Naive thymus-derived CD8-positive, alpha-beta T cell (primary cell): Measurements from ENCODE around the gene CHCHD5. TPM values are rescaled to one million over a fixed set of nuclear protein-coding genes. Genes with fewer than 3 reads are reported as not detected.
"Not testable (repeated sequence)": the region's sequence is repeated elsewhere in the genome, so short reads cannot be mapped to it uniquely, and the experiment has no call there.

Experiments used
- ATAC-seq, 2 donors: fragments of 150-1000 bp; cut with Tn5 transposase in 1 of 2; sonication (Bioruptor Pico), chemical (Tn5 transposase) in 1 of 2; 1 replicate in 1 of 2; 2 replicates in 1 of 2; pipeline ENCODE4 v1.10.0; 2021; ENCODE audit warnings: mild to moderate bottlenecking in 2 of 2, moderate library complexity in 2 of 2
- POLR2A ChIA-PET: fragments of 350-600 bp; sonication (Branson Sonifier 250); formaldehyde crosslinking; loops from one replicate; lab custom pipeline; 2021; ENCODE audit warnings: antibody characterized with exemption; lab: Charles Lee
- DNase-seq, 10 donors: peaks; one replicate each; pipeline versions ENCODE4 v3.0.0 to v3.0.0-alpha.2; 2020 to 2022
- H3K27ac Mint-ChIP-seq, 10 donors: one replicate each; pipeline ENCODE4 v1.8.0; 2020 to 2022; ENCODE audit warnings: mild to moderate bottlenecking in 10 of 10, mixed read lengths in 10 of 10, moderate library complexity in 4 of 10, inconsistent platforms in 1 of 10
- H3K27me3 Mint-ChIP-seq, 5 donors: one replicate each; pipeline ENCODE4 v1.8.0; 2021 to 2022; ENCODE audit warnings: mixed read lengths in 5 of 5
- H3K36me3 Mint-ChIP-seq, 3 donors: one replicate each; pipeline ENCODE4 v1.8.0; 2020 to 2022; ENCODE audit warnings: mixed read lengths in 3 of 3, mild to moderate bottlenecking in 2 of 3, inconsistent platforms in 1 of 3
- H3K4me1 Mint-ChIP-seq, 4 donors: one replicate each; pipeline ENCODE4 v1.8.0; 2021 to 2022; ENCODE audit warnings: mixed read lengths in 4 of 4
- H3K4me3 Mint-ChIP-seq, 10 donors: one replicate each; pipeline ENCODE4 v1.8.0; 2020 to 2022; ENCODE audit warnings: mild to moderate bottlenecking in 10 of 10, mixed read lengths in 10 of 10, moderate library complexity in 6 of 10, inconsistent platforms in 1 of 10
- H3K9me3 Mint-ChIP-seq, 9 donors: one replicate each; pipeline ENCODE4 v1.8.0; 2020 to 2022; ENCODE audit warnings: mixed read lengths in 9 of 9, mild to moderate bottlenecking in 3 of 9, inconsistent platforms in 1 of 9, moderate library complexity in 1 of 9
- polyA plus RNA-seq, 3 donors: library from polyadenylated mRNA; unstranded; fragments of 300-500 nt; fragmentation: Illumina TruSeq; gene quantifications; one replicate each; pipeline ENCODE4 v1.2.3, GENCODE V29; 2021
- total RNA-seq, 8 experiments: library from RNA in 2 of 8; stranded (reverse) in 2 of 8; gene quantifications; one replicate each; pipeline ENCODE4 v1.2.3 and lab custom pipeline; 2021 to 2026

CHCHD5 gene
- total and polyA plus RNA-seq, 5 experiments from 2014 or later, result 20.8 to 61.7 (median 43.6) TPM

DNA sequence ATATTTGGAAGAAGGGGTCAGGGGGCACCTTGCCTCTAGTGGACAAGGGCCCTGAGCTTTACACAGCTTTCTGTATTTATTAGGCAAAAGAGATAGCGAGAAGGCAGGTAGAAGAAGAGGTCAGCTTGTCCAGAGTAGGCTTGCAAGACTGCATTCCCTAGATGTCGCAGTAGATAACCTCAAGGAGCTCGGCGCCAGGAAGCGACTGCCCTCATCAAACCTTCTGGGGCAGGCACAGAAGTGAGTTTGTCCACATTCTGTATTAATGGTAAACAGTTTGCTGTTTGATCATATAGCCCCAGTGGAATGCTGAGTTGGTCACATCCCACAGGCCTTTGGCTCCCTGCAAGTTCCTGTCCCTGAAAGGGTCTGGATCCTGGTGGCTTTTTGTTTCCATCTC lies 7.0 kb downstream of the CHCHD5 start:
- Mint-ChIP-seq H3K4me1 (peaks cover 8 to 13% (median 9%) of the 10 kb centered on the region in 4 donors), H3K9me3 (no peaks in the 10 kb centered on the region), H3K4me3 (no peak overlapping the region), H3K36me3 (peaks cover 4 to 48% (median 14%) of the 10 kb centered on the region in 3 donors), H3K27ac (no peak overlapping the region), H3K27me3 (no peaks in the 10 kb centered on the region)
- POLR2A ChIA-PET, result no interaction called here
- DNase-seq (no peak), ATAC-seq (no peak)

DNA sequence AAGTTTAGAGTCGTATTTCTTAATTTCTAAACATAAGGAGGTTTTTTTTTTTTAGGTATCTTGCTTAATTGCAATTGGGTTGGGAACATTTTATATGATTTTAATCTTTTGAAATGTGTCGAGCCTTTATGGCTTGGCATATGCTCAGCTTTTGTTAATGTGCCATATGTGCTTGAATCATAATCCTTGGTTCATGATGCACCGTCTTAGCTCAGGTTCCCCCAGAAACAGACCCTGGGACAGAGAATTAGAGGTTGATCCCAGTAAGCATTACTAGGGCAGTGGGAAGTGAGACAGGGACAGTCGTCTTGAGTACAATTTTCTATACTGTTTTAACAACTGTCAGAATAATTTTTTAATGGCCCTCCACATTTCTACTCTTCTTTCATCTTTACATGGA lies 9.3 kb downstream of the CHCHD5 start:
- Mint-ChIP-seq H3K4me3 (no peak overlapping the region), H3K9me3 (no peaks in the 10 kb centered on the region), H3K4me1 (peaks cover 0 to 3% (median 0%) of the 10 kb centered on the region in 4 donors)

DNA sequence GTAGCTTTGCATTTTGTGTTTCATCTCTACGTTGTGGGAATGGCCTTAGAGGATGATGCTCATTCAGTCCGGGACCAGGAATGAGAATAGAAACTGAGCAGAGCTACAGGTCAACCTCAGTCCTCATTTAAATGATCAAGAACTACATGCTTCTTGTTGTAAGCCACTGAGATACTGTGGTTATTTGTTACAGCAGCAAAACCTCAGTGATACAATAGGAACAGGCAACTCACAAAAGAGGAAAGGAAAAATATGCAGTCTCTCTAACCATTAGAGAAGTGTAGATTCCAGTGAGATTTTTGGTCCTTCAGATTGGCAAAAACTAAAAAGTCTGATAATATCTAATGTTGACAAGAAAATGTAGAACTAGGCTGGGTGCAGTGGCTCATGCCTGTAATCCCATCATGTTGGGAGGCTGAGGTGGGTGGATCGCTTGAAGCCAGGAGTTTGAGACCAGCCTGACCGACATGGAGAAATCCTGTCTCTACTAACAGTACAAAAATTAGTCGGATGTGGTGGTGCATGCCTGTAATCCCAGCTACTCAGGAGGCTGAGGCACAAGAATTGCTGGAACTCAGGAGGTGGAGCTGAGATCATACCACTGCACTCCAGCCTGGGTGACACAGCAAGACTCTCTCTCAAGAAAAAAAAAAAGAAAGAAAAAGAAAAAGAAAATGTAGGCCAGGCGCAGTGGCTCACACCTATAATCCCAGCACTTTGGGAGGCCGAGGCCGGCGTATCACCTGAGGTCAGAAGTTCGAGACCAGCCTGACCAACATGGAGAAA lies 13.3 kb downstream of the CHCHD5 start:
- POLR2A ChIA-PET, result no interaction called here
- Mint-ChIP-seq H3K27ac (no peak overlapping the region), H3K4me3 (no peak overlapping the region), H3K4me1 (peaks cover 3 to 7% (median 5%) of the 10 kb centered on the region in 4 donors), H3K36me3 (peaks cover 0 to 15% (median 5%) of the 10 kb centered on the region in 3 donors), H3K27me3 (no peaks in the 10 kb centered on the region), H3K9me3 (no peaks in the 10 kb centered on the region)
- no peak for DNase-seq
- no peak for ATAC-seq

More for the DNA sequence above, 9.3 kb downstream of the CHCHD5 start:
- Mint-ChIP-seq H3K27ac (peak overlapping the region in 2 of 10 donors; percentile 17 to 72), H3K27me3 (no peaks in the 10 kb centered on the region), H3K36me3 (peaks cover 0 to 26% (median 8%) of the 10 kb centered on the region in 3 donors)
- DNase-seq (no peak), ATAC-seq (no peak)
- POLR2A ChIA-PET, result no interaction called here

GRCh38 chr2:112600634-112601033 lies 16.2 kb downstream of the CHCHD5 start:
- Mint-ChIP-seq H3K27me3 (no peaks in the 10 kb centered on the region), H3K36me3 (peaks cover 0 to 2% (median 0%) of the 10 kb centered on the region in 3 donors), H3K4me1 (peaks cover 3 to 7% (median 5%) of the 10 kb centered on the region in 4 donors), H3K4me3 (no peak overlapping the region), H3K27ac (no peak overlapping the region), H3K9me3 (no peaks in the 10 kb centered on the region)
- no peak for DNase-seq
- no peak for ATAC-seq
- POLR2A ChIA-PET, result interaction anchor here (1.8 kb wide), 1 partner anchor 45 kb away, joined by 5 read pairs; the partner anchor contains the start of gene SLC20A1

- Mint-ChIP-seq H3K4me1 (peaks cover 3 to 7% (median 5%) of the 10 kb centered on the region in 4 donors), H3K4me3 (no peak overlapping the region), H3K27me3 (no peaks in the 10 kb centered on the region), H3K9me3 (no peaks in the 10 kb centered on the region), H3K36me3 (peaks cover 0 to 2% (median 0%) of the 10 kb centered on the region in 3 donors), H3K27ac (peak overlapping the region in 1 of 10 donors; percentile 31)
- POLR2A ChIA-PET, result interaction anchor here (0.7 kb wide), 1 partner anchor 59 kb away, joined by 4 read pairs; no protein-coding TSS in a partner anchor
- DNase-seq, result no peak
- no peak for ATAC-seq
These were observed 17.3 kb downstream of the CHCHD5 start for GRCh38 chr2:112601754-112602153.

- Mint-ChIP-seq H3K4me1 (peaks cover 3 to 7% (median 5%) of the 10 kb centered on the region in 4 donors), H3K4me3 (no peak overlapping the region), H3K27me3 (no peaks in the 10 kb centered on the region), H3K36me3 (peaks cover 0 to 2% (median 0%) of the 10 kb centered on the region in 3 donors), H3K27ac (no peak overlapping the region), H3K9me3 (no peaks in the 10 kb centered on the region)
- no peak for ATAC-seq
- POLR2A ChIA-PET, result no interaction called here
- no peak for DNase-seq
These were observed 18.5 kb downstream of the CHCHD5 start for GRCh38 chr2:112602917-112603316.

DNA sequence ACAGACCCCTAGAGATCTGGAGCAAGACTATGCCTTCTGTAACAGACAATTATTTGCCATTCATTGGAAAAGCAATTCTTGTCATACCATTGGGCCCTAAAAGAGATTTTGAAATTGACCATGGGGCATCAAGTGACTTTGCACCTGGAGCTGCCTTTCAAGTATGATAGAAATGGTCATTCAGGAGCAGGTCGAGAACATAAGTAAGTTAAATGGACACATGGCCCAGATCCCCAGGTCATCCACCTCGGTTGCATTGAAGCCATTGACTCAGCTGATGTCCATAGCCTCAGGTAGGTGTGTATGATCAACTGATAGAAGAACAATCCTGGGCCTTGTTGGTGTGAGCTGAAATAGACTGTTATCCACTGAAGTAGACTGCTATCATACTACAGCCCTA lies 19.3 kb downstream of the CHCHD5 start:
- Mint-ChIP-seq H3K27me3 (no peaks in the 10 kb centered on the region), H3K9me3 (peaks cover 0 to 1% (median 0%) of the 10 kb centered on the region in 9 donors), H3K4me1 (peaks cover 3 to 7% (median 5%) of the 10 kb centered on the region in 4 donors), H3K36me3 (peaks cover 0 to 2% (median 1%) of the 10 kb centered on the region in 3 donors), H3K27ac (peak overlapping the region in 1 of 10 donors; percentile 4), H3K4me3 (no peak overlapping the region)
- POLR2A ChIA-PET, result no interaction called here
- ATAC-seq, result no peak
- DNase-seq, result no peak

- ATAC-seq (no peak), DNase-seq (no peak)
- Mint-ChIP-seq H3K4me3 (no peak overlapping the region), H3K9me3 (peaks cover 0 to 1% (median 0%) of the 10 kb centered on the region in 9 donors), H3K27ac (no peak overlapping the region), H3K27me3 (no peaks in the 10 kb centered on the region), H3K36me3 (peaks cover 0 to 2% (median 1%) of the 10 kb centered on the region in 3 donors), H3K4me1 (peaks cover 2 to 5% (median 3%) of the 10 kb centered on the region in 4 donors)
- POLR2A ChIA-PET, result no interaction called here
These were observed 20.5 kb downstream of the CHCHD5 start for GRCh38 chr2:112604952-112605351.

GRCh38 chr2:112605926-112606325 lies 21.5 kb downstream of the CHCHD5 start:
- H3K27me3 Mint-ChIP-seq, result peaks cover 0 to 2% (median 0%) of the 10 kb centered on the region in 5 donors

DNA sequence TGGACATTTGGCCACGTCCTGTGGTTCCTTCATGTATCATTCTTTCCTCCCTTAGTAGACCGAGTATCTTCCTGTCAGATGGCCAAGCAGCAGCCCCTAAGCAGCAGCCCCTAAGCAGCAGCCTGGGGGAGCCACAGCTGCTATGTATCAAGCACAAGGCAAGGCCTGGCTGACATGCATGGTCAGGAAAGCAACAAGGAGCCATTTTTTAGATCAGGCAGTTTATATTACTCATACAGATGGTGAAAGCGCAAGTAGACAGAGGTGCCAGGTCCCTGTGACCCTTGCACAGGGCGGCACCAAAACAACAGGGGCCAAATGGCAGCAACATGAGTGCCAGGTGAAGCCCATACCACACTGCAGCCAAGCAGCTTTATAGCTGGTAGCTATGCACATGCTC lies 22.1 kb downstream of the CHCHD5 start:
- no peak for ATAC-seq
- H3K9me3 Mint-ChIP-seq, result peaks cover 0 to 1% (median 0%) of the 10 kb centered on the region in 9 donors
- H3K4me1 Mint-ChIP-seq, result peaks cover 0 to 2% (median 0%) of the 10 kb centered on the region in 4 donors
- no peak overlapping the region for H3K4me3 Mint-ChIP-seq
- no peak for DNase-seq
- H3K27ac Mint-ChIP-seq, result peak overlapping the region in 1 of 10 donors; percentile 53
- H3K27me3 Mint-ChIP-seq, result peaks cover 0 to 2% (median 0%) of the 10 kb centered on the region in 5 donors
- POLR2A ChIA-PET, result no interaction called here
- H3K36me3 Mint-ChIP-seq, result peaks cover 0 to 1% (median 0%) of the 10 kb centered on the region in 3 donors

More at GRCh38 chr2:112605926-112606325, 21.5 kb downstream of the CHCHD5 start:
- H3K36me3 Mint-ChIP-seq, result peaks cover 0 to 2% (median 1%) of the 10 kb centered on the region in 3 donors
- POLR2A ChIA-PET, result no interaction called here
- no peak overlapping the region for H3K4me3 Mint-ChIP-seq
- H3K4me1 Mint-ChIP-seq, result no peaks in the 10 kb centered on the region
- no peak for ATAC-seq
- H3K27ac Mint-ChIP-seq, result no peak overlapping the region
- DNase-seq, result no peak
- peaks cover 0 to 1% (median 0%) of the 10 kb centered on the region in 9 donors for H3K9me3 Mint-ChIP-seq

- no peak for DNase-seq
- POLR2A ChIA-PET, result no interaction called here
- Mint-ChIP-seq H3K4me1 (peaks cover 0 to 3% (median 0%) of the 10 kb centered on the region in 4 donors), H3K27me3 (peaks cover 0 to 4% (median 0%) of the 10 kb centered on the region in 5 donors), H3K4me3 (no peak overlapping the region), H3K9me3 (peaks cover 0 to 1% (median 0%) of the 10 kb centered on the region in 9 donors), H3K36me3 (peaks cover 0 to 3% (median 0%) of the 10 kb centered on the region in 3 donors), H3K27ac (peak overlapping the region in 1 of 10 donors; percentile 56)
- no peak for ATAC-seq
These were observed 23.4 kb downstream of the CHCHD5 start for GRCh38 chr2:112607680-112608438.

DNA sequence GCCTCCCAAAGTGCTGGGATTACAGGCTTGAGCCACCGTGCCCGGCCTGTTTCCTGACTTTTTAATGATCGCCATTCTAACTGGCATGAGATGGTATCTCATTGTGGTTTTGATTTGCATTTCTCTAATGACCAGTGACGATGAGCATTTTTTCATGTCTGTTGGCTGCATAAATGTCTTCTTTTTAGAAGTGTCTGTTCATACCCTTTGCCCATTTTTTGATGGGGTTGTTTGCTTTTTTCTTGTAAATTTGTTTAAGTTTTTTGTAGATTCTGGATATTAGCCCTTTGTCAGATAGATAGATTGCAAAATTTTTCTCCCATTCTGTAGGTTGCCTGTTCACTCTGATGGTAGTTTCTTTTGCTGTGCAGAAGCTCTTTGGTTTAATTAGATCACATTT lies 24.9 kb downstream of the CHCHD5 start:
- H3K4me1 Mint-ChIP-seq, DNase-seq, H3K4me3 Mint-ChIP-seq, POLR2A ChIA-PET, H3K36me3 Mint-ChIP-seq, H3K9me3 Mint-ChIP-seq, H3K27me3 Mint-ChIP-seq, ATAC-seq: not testable (repeated sequence)
- peak overlapping the region in 1 of 10 donors; percentile 71 for H3K27ac Mint-ChIP-seq
